GM18526 (cell line): ENCODE data around the gene DCST1.

ENCODE experiments used
- POLR2A ChIP-seq: IDR thresholded peaks from 3 replicates; pipeline ENCODE4 v1.6.1; 2011; ENCODE audit not compliant: insufficient read length; ENCODE audit errors: extremely low read depth

DCST1 gene

DNA sequence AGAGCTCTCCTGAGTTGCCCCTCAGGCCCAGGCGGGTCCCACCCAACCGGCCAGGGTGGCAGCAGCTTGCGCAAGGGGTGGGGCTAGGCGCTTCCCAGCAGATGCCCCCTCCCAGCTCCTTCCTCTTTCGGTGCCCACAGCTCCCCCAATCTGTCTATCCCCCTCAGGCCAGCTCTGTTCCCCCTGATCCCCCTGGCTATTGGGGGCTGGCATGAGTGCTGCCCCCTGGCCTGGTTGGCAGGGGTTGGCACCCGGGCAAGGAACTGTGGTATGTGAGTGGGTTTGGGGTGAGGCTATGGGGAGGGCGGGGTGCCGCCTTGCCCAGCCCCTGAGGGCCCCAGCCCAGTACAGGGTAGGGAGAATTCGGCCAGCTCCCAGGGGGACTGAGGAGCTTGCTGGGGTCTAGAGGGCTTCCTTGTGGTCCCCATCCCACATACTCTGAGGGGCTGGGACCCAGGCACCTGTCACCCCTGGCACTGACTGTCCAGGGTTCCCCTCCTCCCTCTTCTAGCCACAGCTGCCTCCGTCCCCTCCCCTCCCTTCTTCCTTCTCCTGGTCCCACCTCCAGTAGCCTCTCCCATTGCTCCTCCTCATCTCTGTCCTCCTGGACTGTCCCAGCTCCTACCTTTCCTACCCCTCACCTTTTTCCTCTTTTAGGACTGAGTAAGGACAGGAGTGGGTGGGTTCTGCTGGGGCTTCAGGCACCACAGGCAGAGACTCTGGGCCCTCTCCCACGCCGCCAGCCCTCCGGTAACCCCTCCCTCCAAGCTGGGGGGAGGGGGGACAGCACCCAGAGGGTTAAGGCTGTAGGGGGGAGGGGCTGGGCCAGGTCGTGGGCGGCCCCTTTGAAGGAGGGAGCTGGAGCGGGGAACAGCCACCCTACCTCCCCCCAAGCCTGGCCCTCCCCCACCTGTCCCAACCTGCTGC, 25.3 kb upstream of the DCST1 start:
- no peak for TF ChIP-seq POLR2A

DNA sequence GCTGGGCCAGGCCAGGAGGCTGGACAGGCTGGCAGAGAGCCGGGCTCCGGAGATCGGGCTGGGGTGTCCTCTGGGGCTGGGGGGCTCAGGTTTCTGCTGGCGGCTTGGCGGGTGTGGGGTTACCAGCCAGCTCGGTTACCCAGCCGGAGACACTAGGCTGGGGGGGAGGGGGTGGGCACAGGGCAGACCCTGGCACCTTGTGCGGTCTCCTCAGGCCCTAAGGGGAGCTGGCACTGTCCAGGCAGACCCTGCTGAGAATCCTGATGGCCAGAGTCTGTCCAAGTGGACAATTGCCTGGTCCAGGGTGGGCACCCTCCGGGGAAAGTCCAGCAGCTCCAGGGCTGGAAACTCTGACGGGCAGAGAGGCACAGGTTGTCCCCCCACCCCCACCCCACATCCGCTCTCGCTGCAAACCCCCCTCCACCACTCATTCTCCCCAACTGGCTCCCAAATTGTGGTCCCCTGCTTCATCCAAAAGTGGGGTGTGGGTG, 24.4 kb upstream of the DCST1 start:
- no peak for TF ChIP-seq POLR2A

DNA sequence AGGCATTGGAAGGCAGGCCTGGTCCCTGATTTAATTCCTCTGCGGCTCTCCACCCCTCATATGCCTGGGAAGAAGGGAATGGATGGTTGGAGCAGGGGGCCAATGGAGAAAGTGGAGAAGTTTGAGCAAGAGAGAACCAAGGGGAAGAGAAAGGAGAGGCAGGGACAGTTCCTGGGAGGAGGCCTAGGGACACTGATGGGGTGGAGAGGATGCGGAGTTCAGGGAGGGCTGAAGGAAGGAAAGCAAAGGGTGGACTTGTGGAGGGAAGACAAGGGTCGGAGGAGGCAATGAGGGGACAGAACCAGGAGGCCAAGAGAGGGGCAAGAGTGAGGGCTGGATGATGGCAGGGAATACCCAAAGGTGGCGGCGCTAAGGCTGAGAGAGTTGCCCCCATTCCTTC, 23.9 kb upstream of the DCST1 start:
- no peak for TF ChIP-seq POLR2A

GRCh38 chr1:155010211-155010918, 23.3 kb upstream of the DCST1 start:
- no peak for TF ChIP-seq POLR2A

DNA sequence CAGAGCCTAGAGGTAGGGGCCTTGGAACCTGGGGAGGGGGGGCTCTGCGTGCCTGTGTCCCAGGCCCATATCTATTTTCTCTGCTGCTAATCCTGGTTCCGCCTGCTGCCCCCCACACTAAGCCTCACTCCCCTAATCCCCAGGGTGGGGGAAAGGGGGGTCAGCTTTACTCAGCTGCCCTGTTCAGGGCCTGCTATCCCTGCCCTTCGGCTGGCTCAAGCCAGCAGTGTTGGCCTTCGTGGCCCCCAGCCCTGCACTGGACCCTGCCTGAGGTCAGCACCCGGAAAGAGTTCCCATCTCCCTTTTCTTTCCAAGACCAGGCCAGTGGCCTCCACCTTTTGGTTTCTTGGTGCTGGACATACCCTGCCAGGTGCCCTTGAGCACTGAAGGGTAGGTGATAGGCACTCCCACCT, 22.6 kb upstream of the DCST1 start:
- TF ChIP-seq POLR2A, result no peak

GRCh38 chr1:155011437-155012025, 22.1 kb upstream of the DCST1 start:
- no peak for TF ChIP-seq POLR2A

- TF ChIP-seq POLR2A, result no peak
These were observed 21.5 kb upstream of the DCST1 start for GRCh38 chr1:155012026-155012546.

- no peak for TF ChIP-seq POLR2A
These were observed 20.6 kb upstream of the DCST1 start for GRCh38 chr1:155012776-155013602.

GRCh38 chr1:155013632-155014031, 20.0 kb upstream of the DCST1 start:
- no peak for TF ChIP-seq POLR2A

DNA sequence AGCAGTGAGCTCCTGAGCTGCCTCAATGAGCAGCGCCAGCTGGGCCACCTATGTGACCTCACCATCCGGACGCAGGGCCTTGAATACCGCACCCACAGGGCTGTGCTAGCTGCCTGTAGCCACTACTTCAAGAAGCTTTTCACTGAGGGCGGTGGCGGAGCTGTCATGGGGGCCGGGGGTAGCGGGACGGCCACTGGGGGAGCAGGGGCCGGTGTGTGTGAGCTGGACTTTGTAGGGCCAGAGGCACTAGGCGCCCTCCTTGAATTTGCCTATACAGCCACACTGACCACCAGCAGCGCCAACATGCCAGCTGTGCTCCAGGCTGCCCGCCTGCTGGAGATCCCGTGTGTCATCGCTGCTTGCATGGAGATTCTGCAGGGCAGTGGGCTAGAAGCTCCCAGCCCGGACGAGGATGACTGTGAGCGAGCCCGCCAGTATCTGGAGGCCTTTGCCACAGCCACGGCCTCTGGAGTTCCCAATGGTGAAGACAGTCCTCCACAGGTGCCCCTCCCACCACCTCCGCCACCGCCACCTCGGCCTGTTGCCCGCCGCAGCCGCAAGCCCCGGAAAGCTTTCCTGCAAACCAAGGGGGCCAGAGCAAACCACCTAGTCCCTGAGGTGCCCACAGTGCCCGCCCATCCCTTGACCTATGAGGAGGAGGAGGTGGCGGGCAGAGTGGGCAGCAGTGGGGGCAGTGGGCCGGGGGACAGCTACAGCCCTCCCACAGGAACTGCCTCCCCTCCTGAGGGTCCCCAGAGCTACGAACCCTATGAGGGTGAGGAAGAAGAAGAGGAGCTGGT, 18.7 kb upstream of the DCST1 start:
- TF ChIP-seq POLR2A, result no peak

GRCh38 chr1:155015527-155016230, 17.9 kb upstream of the DCST1 start:
- TF ChIP-seq POLR2A, result no peak

GRCh38 chr1:155016231-155016831, 17.3 kb upstream of the DCST1 start:
- TF ChIP-seq POLR2A, result no peak
